Suprapubic skin (tissue), 4 donors: Measurements from ENCODE around the gene ASTN2. TPM values are rescaled to one million over a fixed set of nuclear protein-coding genes. Genes with fewer than 3 reads are reported as not detected.

Source experiments
- DNase-seq, 2 donors: peaks; one replicate each; pipeline ENCODE4 v3.0.0-alpha.2; 2019; ENCODE audit warnings: low spot score in 2 of 2
- H3K27ac ChIP-seq: fragments of 200-600 bp; sonication (generic); one replicate; pipeline ENCODE4 v1.5.1; 2019
- H3K27me3 ChIP-seq: fragments of 200-600 bp; sonication (generic); one replicate; pipeline ENCODE4 v1.5.1; 2019
- H3K36me3 ChIP-seq: fragments of 200-600 bp; sonication (generic); one replicate; pipeline ENCODE4 v1.5.1; 2019
- H3K4me1 ChIP-seq: fragments of 200-600 bp; sonication (generic); one replicate; pipeline ENCODE4 v1.5.1; 2019
- H3K4me3 ChIP-seq: fragments of 200-600 bp; sonication (generic); one replicate; pipeline ENCODE4 v1.5.1; 2019; ENCODE audit warnings: mild to moderate bottlenecking
- H3K9me3 ChIP-seq: fragments of 200-600 bp; sonication (generic); one replicate; pipeline ENCODE4 v1.5.1; 2019
- EP300 ChIP-seq: sonication (generic); formaldehyde crosslinking; IDR thresholded peaks from one replicate; pipeline ENCODE4 v1.6.1; 2017; ENCODE audit warnings: antibody characterized with exemption
- POLR2A ChIP-seq, 2 donors: fragments of 450-650 bp; IDR thresholded peaks; one replicate each; pipeline ENCODE4 v1.6.1; 2017; ENCODE audit warnings: antibody characterized with exemption in 2 of 2, mild to moderate bottlenecking in 2 of 2, moderate library complexity in 2 of 2
- POLR2AphosphoS5 ChIP-seq, 3 donors: sonication (generic); formaldehyde crosslinking; IDR thresholded peaks; one replicate each; pipeline ENCODE4 v1.6.1; 2017; ENCODE audit warnings: antibody characterized with exemption in 3 of 3
- WGBS: methylation state at CpG from one replicate; pipeline ENCODE4 v1.1.5; 2018; 5-methylcytosine and 5-hydroxymethylcytosine counted together
- total RNA-seq, 4 donors: library from RNA; depleted of rRNA; stranded (reverse); fragments of >200 nt; gene quantifications; one replicate each; pipeline ENCODE4 v1.1.0, GENCODE V29; 2016
- TF ChIP-seq, protein P1 (sequence below), 2 donors: fragments of 200-600 bp in 1 of 2; fragments of 450-650 bp in 1 of 2; sonication (generic) in 1 of 2; IDR thresholded peaks; one replicate each; pipeline ENCODE4 v1.5.1; 2016 to 2019; ENCODE audit warnings: antibody characterized with exemption in 2 of 2, mild to moderate bottlenecking in 1 of 2, moderate library complexity in 1 of 2

The ASTN2 gene
- total RNA-seq, 4 donors from 2014 or later, result 2.0 to 6.9 (median 3.8) TPM

DNA sequence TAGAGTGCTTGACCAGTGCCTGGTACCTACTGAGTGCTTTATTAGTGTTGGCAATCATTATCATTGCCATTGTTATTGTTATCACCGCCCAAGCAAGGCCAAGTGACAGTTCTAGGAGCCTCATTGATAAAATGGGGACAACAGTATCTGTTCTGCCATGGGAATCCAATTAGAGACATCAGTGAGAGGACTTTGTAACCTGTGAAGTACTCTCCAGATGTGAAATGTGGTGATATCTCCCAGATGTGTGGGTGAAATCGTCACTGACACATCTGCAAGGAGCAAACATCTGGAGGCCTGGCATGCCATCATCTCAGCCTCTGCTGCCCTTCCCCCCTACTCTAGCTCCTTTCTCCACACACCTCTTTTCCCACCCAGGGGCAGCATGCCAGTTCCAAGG lies 1000.5 kb downstream of the ASTN2 start:
- 88% methylated on average over 2 of the region's 2 CpGs for WGBS

DNA sequence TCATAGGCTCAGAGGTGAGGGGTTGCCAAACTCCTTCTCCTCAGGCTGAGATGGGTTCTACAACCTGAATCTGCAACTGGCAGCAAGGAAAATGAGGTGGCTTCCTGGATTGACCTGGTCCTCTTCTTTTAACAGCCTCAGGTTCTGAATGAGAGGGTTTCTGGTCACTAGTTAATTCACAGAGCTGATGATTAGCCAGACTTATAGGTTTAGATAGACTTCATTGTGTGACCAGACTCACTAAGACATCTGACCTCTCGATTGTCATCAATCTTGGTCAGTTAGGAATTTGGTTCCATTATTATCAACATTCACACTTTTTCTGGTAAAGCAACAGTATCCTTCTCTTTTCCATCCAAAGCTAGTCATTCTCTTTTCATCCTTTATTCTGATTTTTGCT lies 1003.4 kb downstream of the ASTN2 start:
- WGBS, result 89% methylated on average over 1 of the region's 1 CpG
- Histone ChIP-seq H3K9me3 (no peaks in the 10 kb centered on the region), H3K36me3 (no peaks in the 10 kb centered on the region), H3K4me3 (no peak overlapping the region), H3K4me1 (no peaks in the 10 kb centered on the region), H3K27ac (no peak overlapping the region), H3K27me3 (no peaks in the 10 kb centered on the region)
- TF ChIP-seq EP300, result no peak
- TF ChIP-seq, protein P1, sequence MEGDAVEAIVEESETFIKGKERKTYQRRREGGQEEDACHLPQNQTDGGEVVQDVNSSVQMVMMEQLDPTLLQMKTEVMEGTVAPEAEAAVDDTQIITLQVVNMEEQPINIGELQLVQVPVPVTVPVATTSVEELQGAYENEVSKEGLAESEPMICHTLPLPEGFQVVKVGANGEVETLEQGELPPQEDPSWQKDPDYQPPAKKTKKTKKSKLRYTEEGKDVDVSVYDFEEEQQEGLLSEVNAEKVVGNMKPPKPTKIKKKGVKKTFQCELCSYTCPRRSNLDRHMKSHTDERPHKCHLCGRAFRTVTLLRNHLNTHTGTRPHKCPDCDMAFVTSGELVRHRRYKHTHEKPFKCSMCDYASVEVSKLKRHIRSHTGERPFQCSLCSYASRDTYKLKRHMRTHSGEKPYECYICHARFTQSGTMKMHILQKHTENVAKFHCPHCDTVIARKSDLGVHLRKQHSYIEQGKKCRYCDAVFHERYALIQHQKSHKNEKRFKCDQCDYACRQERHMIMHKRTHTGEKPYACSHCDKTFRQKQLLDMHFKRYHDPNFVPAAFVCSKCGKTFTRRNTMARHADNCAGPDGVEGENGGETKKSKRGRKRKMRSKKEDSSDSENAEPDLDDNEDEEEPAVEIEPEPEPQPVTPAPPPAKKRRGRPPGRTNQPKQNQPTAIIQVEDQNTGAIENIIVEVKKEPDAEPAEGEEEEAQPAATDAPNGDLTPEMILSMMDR (IDR thresholded peaks at IDR 0.05), result no peak
- DNase-seq, result no peak

More for the DNA sequence above, 1000.5 kb downstream of the ASTN2 start:
- Histone ChIP-seq H3K4me3 (no peak overlapping the region), H3K4me1 (no peaks in the 10 kb centered on the region), H3K36me3 (no peaks in the 10 kb centered on the region), H3K27me3 (no peaks in the 10 kb centered on the region), H3K9me3 (no peaks in the 10 kb centered on the region), H3K27ac (no peak overlapping the region)
- DNase-seq, result no peak
- TF ChIP-seq POLR2A (IDR thresholded peaks at IDR 0.05) (no peak), POLR2AphosphoS5 (IDR thresholded peaks at IDR 0.05) (no peak)
- TF ChIP-seq, protein P1 (IDR thresholded peaks at IDR 0.05), result no peak

- 66% methylated on average over 6 of the region's 6 CpGs for WGBS
- Histone ChIP-seq H3K36me3 (no peaks in the 10 kb centered on the region), H3K9me3 (no peaks in the 10 kb centered on the region), H3K4me3 (no peak overlapping the region), H3K4me1 (no peaks in the 10 kb centered on the region), H3K27ac (no peak overlapping the region), H3K27me3 (no peaks in the 10 kb centered on the region)
- TF ChIP-seq POLR2A (IDR thresholded peaks at IDR 0.05), result no peak
- no peak for TF ChIP-seq EP300
- no peak for TF ChIP-seq POLR2AphosphoS5 (IDR thresholded peaks at IDR 0.05)
- TF ChIP-seq, protein P1 (IDR thresholded peaks at IDR 0.05), result no peak
- no peak for DNase-seq
Measured at GRCh38 chr9:116409638-116410037, 1005.2 kb downstream of the ASTN2 start.

DNA sequence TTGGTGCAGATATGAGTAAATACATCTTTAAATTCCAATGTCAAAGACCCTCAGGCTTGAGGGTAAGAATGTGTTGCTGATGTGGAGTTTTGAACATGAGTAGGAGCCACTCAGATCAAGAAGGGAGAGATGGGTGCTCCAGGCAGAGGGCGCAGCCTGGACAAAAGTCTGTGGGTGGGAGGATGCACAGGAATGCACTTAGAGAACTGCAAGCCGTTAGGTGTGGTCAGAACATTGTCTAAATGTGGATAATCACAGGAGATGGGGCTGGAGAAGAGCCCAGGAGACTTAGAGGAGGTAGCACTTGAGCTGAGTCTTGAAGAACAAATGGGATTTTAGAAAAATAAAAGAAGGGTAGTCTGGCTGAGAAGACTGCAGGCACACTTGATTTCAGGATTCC lies 1005.7 kb downstream of the ASTN2 start:
- no peaks in the 10 kb centered on the region for H3K36me3 ChIP-seq
- TF ChIP-seq POLR2AphosphoS5 (IDR thresholded peaks at IDR 0.05) (no peak), EP300 (no peak), POLR2A (IDR thresholded peaks at IDR 0.05) (no peak)
- TF ChIP-seq, protein P1 (IDR thresholded peaks at IDR 0.05), result no peak
- no peaks in the 10 kb centered on the region for H3K27me3 ChIP-seq
- H3K27ac ChIP-seq, result no peak overlapping the region
- no peaks in the 10 kb centered on the region for H3K4me1 ChIP-seq
- no peaks in the 10 kb centered on the region for H3K9me3 ChIP-seq
- no peak overlapping the region for H3K4me3 ChIP-seq
- DNase-seq, result no peak
- 84% methylated on average over 2 of the region's 2 CpGs for WGBS

- Histone ChIP-seq H3K27ac (no peak overlapping the region), H3K36me3 (no peaks in the 10 kb centered on the region)
- WGBS, result 67% methylated on average over 2 of the region's 2 CpGs
Measured at GRCh38 chr9:116406469-116406868, 1008.4 kb downstream of the ASTN2 start.

More at GRCh38 chr9:116406469-116406868, 1008.4 kb downstream of the ASTN2 start:
- H3K4me3 ChIP-seq, result no peak overlapping the region
- TF ChIP-seq, protein P1 (IDR thresholded peaks at IDR 0.05), result no peak
- TF ChIP-seq POLR2AphosphoS5 (IDR thresholded peaks at IDR 0.05) (no peak), POLR2A (IDR thresholded peaks at IDR 0.05) (no peak), EP300 (no peak)
- no peaks in the 10 kb centered on the region for H3K27me3 ChIP-seq
- no peaks in the 10 kb centered on the region for H3K4me1 ChIP-seq
- no peaks in the 10 kb centered on the region for H3K9me3 ChIP-seq
- no peak for DNase-seq
